Activated CD8-positive, alpha-beta memory T cell treated with anti-CD3 and anti-CD28 coated beads, Interleukin-2, amount 50 U/mL, for 24 hours (primary cell): Measurements from ENCODE around the gene ANKS1A.

Experiments used
- DNase-seq: peaks from one replicate; pipeline ENCODE4 v3.0.0-alpha.2; 2020; ENCODE audit errors: extremely low read depth

Gene ANKS1A

GRCh38 chr6:35082733-35083403, 193.8 kb downstream of the ANKS1A start:
- no peak for DNase-seq

DNA sequence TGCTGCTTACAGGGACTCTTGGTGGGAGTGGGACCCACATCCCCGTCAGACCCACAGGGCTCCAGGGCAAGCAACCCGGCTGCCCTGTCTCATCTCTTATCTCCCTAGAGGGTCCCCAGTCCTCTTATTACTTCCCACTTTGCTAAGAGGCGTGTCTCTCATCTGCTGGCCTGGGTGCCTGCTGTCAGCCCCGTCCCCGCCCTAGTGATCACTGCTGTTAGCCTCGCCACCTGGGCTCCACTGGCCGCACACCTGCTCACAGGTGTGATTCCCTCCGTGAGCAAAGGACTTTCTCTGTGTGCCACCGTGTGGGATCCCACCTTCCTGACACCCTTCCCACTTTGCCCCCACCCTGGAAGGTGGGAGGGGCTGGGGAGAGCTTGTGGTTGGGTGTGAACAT, 194.5 kb downstream of the ANKS1A start:
- no peak for DNase-seq

- DNase-seq, result no peak
Measured at GRCh38 chr6:35084041-35084491, 195.0 kb downstream of the ANKS1A start.

DNA sequence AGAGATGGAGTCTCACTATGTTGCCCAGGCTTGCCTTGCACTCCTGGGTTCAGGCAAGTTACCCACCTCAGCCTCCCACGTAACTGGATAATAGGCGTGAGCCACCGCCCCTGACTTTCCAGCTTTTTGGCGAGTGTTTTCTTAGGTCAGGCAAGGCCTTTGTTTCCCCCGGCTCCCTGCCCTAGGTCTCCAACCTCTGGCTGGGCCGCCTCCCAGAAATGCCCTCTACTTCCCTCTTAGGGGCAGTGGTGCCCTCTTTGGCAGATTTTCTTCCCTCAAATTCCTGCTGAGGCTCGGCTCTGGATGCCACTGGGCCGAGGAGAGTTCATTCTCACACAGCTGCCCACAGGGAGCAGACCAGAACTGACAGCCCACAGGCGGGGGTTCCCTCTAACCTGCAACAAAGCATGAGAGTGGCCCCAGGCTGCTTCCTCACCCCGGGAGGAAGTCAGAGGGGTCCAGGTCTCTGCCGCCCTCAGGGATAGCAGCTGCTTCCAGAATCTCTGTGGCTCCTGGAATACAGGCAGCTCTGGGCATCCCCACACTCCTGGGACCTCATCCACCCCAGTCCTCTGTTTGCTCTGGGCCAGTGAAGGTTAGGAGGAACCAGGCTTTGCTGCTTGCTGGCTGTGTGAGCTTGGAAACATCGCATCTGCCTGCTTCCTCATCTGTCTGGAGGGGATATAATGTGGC, 195.6 kb downstream of the ANKS1A start:
- no peak for DNase-seq

GRCh38 chr6:35085359-35086281, 196.6 kb downstream of the ANKS1A start:
- no peak for DNase-seq

DNA sequence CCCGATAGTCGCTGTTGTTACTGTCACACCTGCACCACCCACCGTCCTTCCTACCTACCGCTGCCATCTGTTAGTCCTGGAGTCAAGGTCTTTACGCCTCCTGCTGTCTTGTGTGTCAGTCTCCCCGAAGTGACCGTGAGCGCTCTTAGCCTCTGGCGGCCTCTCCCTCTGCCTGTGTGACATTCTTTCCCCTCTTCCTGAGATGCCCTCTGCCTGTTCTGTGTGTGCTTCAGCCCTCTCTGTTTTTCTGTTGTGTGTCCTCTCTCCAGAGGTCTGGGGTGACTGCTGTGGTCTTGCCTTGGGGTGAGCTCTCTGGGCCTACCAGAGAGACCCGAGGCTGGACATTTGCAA, 197.2 kb downstream of the ANKS1A start:
- DNase-seq, result no peak

- no peak for DNase-seq
Measured at GRCh38 chr6:35086636-35087360, 197.7 kb downstream of the ANKS1A start.

GRCh38 chr6:35087361-35088280, 198.6 kb downstream of the ANKS1A start:
- no peak for DNase-seq

DNA sequence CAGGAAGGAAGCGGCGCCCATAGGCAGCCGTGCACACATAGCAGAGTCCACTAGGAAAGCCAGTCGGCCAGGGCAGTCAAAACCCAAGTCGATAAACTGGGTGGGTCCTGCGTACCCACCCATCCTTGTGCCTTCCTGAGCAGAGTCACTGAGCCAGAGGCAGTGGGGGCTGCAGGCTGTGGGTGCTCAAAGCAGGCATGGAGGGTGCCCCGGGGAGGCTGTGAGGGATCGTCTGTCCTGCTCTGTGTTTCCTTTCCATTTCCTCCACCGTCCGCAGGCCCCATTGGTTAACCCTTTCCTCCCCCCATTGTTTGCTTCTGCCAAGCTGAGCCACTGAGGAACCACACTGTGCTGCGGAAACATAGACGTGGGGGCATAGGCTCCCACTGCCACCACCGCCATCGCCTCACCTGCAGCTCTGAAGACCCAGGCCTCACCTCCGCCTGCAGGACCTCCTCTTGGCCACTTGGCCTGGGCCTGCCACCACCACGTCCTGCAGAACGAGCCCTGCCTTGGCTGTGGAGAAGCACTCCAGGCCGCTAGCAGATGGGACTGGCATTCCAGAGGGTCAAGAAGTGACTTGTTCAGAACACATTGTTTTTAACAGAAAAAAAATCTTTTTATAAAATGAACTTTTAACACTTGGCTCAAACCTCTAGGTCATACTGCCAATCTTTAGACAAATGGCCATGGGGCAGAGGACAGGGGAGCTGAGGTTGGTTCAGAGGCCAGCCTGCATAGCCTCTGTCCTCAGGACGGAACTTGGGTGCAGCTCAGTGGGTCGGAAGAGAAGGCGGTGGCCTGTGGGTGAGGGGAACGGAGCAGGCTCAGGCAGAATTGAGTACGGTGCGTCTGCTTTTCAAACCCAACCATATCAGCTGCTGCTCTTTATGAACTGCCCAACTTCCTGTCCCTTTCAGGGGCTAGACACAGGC, 199.5 kb downstream of the ANKS1A start:
- DNase-seq, result no peak

- DNase-seq, result no peak
Measured at GRCh38 chr6:35089216-35089934, 200.3 kb downstream of the ANKS1A start.

DNA sequence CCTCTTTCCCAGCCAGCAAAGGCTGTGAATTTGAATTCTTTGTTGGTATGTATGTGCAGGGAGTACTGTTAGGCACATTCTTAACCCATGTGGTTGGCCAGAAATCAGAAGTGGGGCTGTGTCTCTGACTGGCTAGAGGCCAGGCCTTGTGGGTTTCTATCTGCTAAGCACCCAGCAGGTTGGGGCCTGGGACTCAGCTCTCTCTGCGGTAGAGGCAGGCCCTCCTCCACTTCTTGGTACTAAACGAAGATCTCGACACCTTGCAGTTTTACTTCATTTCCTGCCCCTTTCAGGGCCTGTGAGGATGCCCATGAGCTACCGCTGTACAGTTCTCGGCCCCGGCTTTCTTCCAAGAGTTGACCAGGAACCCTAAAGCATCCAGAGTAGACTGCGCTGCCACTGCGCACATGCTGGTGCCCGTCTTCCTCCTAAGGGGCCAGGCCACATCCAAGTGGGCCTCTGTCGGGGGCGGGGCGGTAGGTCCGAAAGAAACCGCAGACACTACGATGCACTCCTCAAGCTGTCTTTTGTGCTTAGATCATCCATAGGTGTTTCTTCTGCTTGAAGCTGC, 201.0 kb downstream of the ANKS1A start:
- DNase-seq, result no peak

GRCh38 chr6:35090734-35091133, 201.7 kb downstream of the ANKS1A start:
- no peak for DNase-seq

- no peak for DNase-seq
Measured at GRCh38 chr6:35091346-35092083, 202.5 kb downstream of the ANKS1A start.

DNA sequence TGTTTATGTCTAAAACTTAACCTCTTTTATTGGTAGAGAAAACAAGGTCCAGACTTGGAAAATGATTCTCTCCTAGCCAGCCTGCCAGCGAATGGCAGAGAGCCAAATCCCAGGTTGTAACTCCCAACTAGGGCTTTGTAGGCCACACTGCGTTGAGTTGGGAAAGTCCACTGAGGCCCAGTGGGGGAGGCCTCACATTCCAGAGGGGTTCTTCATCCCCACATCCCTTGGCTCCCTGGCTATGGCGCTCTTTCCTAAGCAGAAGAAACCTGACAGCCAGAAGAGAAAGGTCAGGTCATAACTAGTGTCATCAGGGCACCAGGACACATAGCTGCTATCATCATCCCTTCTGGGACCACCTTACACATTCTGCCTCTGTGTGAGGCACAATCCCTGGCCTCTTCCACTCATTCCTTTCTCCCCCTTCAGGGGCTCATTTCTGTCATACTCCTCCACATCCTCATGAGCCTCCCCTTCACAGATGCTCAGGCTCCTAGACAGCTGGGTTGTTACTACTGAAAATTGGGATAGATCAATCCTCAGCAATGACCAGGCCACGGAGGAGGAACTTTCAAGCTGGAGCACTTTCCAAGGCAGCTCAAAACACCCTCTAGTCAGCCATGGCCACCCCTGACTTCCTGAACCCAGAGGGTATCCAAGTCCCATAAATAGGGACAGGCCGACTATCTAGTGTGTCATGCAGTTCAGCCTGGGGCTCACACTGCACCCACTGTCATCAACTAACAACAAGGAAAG, 203.5 kb downstream of the ANKS1A start:
- no peak for DNase-seq

DNA sequence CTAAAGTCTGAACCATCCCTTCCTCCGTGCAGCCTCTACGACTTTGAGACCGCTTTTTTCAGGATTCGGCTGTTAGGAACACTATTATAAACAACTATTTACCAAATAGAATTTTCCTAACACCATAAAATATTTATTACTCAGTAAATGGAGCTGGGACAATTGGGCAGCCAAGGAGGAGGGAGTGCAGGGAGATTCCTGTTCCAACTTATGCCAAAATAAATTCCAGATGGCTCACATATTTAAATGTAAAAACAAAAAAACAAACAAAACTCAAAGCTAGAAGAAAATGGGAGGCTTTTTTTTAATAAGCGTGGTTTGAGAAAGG, 204.0 kb downstream of the ANKS1A start:
- DNase-seq, result no peak

DNA sequence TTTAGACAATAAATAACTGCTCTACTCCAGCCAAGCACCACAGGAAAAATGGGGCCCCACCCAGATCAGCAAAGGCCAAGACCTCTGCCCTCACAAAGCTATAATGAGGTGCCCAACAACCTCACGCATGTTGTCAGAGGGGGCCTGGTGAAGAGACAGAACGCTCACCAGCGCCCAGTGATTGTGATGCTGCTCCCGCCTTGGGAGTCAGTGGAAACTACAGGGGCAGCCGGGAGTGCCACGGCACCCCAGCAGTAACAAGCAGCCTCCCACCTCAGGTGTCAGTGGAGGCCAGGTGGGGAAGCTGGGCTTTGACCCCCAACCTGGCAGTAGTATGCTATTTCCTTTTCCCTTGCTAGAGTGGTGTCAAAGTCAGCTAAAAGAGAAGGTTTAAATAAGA, 204.7 kb downstream of the ANKS1A start:
- DNase-seq, result no peak

- no peak for DNase-seq
Measured at GRCh38 chr6:35094183-35094582, 205.1 kb downstream of the ANKS1A start.
